Measurements from ENCODE around the gene GPR62.

Gene GPR62

GRCh38 chr3:51994530-51994929, 39.3 kb downstream of the GPR62 start:
- no peak for DNase-seq

DNA sequence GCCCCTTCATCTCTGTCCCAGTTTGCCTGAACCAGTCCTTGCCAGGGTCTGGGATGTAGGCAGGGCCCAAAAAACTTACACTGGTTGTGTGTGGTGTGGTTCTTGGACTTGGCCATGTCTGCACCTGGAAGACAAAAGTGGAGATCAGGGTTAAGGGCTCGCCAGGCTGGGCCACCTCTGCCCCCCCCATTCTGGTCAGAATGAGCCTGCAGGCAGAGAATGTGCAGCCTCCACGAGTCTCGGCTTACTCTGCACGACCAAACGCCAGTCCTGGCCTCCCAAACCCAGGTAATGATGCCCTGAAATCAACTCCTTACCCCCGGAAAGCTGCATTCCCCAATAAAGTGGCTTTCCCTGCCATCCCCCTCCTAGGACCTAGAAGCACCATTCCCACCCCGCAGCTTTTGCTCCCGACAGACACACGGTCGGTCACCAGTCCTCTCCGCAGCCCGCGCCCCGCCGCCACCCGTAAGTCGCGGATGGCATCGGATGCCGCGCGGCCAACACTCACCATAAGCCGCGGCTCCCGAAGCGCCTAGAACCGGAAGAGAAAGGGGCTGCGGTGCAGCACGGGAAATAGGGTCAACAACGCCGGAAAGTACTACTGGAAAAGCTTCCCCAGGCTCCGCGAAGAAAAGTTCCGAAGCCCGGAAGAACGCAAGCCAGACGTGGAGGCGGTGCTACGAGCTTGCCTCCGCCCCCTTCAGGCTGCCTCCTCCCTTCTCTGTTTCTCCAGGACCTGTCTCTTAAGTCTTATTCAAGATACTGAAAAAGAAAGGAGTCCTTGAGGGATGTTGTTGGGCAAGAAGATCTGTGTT, 40.4 kb downstream of the GPR62 start, which contains the start of gene RPL29:
RPL29 (minus strand) TSS at position 550 of the 818 bp plus-strand sequence; CDS start at position 116, 434 bp downstream.
- DNase-seq: peak; percentile 72 to 87 (median 81)

- no peak for DNase-seq
Observed at GRCh38 chr3:51997172-51997571, 42.0 kb downstream of the GPR62 start.

DNA sequence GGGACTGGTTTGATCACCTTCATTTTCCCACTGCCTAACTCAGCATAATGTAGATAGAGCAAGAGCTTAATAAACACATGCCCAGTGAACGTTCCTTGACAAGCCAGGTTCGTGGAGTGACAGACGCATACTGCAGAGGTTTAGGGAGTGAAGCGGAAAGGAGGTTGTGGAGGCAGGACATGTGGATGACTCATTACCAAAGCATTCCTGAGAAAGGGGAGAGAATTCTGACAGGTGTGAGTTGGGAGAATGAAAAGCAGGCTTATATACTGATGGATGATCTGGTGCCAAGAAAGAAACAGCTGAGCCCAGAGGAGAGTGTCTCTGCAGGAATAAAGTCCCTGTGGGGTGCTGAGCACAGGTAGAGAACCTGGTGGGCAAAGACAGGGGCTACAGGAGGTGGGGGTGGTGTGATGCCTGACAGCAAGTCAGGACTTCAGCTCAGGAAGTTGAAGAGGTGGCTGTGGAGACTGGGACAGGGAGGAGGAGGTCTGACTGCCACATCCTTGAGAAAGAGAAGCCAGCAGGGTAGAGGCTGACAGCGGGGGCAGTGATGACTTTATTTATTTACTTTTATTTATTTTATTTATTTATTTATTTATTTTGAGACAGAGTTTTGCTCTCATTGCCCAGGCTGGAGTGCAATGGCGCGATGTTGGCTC, 42.9 kb downstream of the GPR62 start:
- DNase-seq: no peak

GRCh38 chr3:51998774-51999173, 43.6 kb downstream of the GPR62 start:
- DNase-seq: no peak

GRCh38 chr3:51999846-52000245, 44.7 kb downstream of the GPR62 start:
- DNase-seq: no peak

DNA sequence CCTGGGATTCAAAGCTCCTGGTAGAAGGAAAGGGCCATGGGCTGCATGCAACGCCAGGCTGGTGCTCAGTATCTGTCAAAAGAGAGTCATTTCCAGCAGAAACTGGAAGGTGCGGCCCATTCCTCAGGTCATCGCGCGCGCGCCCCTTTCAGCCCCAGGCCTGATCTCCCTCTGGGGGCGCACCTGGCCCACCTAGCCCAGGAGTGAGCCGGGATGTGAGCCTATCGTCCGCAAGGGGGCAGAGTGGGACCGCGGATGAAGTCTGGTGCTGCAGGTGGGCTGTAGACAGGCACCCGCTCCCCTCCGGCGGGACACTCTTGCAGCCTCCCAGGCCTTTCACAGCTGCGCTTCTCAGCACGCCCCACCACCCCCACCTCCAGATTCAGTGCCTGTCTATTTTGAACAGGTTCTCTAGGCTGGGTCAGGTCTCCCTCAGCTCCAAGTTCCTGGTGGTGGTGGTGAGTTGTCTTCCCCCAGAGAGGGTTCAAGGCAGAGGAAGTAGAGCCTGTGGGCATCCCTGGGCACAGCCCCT, 46.3 kb downstream of the GPR62 start:
- peak; percentile 53 to 80 (median 78) for DNase-seq

DNA sequence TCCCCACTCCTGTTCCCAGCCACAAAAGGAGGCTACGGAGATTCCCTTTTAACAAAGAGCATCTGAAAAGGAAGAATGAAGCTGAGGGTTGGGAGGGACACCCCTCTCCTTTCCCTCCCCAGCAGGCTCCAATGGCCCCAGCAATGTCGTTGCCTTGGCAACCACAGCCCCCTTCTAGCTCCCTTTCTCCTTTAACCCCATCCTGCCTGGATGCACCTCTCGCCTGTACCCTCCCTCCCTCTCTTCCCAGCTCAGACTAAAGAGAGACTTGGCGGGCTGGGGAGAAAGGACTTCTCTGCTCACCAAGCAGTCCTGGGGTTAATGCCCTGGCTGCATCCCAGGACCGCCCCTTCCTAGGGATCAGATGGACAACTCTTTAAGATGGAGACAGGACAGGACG, 47.6 kb downstream of the GPR62 start:
- no peak for DNase-seq

DNA sequence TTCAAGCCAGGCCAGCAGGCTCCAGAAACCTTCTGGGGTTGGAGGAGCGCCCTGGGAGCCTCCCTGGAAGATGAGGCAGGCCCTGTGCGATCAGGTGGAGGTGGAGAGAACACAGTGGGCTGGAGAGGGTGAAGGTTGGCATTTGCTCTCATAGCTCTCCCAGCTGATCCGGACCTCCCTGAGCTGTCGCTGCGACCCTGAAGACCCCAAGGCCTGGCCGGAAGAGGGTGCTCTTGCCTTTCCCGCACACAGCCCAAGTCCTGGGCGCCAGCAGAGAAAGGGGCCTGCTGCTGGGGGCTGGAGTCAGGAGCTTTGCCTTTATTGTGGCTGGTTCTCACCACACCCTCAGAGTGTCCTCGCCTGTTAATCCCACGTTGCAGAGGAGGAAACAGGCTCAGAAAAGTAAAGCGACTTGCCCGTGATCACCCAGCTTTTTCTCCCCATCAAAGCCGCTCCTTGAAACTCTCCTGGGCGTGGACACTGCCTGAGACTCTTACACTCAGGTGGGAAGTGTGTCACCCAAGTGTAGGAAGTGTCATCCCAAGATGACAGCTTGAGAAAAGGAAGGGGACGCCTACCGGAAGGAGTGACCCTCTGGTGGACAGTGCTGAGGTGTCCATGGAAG, 49.1 kb downstream of the GPR62 start:
- DNase-seq: no peak

DNA sequence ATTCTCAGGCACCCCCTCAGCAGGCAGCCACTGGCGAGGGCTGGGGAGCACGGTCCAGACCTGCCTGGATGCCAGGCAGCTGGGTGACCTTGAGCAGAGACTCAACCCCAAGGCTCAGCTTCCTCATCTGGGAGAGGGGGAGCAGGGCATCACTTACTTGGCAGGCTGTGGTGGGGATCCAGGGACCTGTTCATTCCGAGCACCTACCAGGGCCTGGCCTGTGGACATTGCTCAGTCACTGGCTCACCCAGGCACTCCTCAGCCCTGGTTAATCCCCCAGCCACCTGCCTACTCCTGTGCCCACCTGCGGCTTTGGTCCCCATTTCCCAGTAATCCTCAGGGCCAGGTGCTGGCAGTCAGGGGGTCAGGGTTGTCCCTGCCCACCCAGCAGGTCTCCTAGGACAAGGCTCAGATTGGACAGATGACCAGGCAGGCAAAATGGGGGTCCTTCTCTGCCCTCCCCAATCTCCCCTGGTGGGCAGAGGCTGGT, 49.8 kb downstream of the GPR62 start:
- no peak for DNase-seq

GRCh38 chr3:52005571-52005986, 50.4 kb downstream of the GPR62 start:
- DNase-seq: no peak

DNA sequence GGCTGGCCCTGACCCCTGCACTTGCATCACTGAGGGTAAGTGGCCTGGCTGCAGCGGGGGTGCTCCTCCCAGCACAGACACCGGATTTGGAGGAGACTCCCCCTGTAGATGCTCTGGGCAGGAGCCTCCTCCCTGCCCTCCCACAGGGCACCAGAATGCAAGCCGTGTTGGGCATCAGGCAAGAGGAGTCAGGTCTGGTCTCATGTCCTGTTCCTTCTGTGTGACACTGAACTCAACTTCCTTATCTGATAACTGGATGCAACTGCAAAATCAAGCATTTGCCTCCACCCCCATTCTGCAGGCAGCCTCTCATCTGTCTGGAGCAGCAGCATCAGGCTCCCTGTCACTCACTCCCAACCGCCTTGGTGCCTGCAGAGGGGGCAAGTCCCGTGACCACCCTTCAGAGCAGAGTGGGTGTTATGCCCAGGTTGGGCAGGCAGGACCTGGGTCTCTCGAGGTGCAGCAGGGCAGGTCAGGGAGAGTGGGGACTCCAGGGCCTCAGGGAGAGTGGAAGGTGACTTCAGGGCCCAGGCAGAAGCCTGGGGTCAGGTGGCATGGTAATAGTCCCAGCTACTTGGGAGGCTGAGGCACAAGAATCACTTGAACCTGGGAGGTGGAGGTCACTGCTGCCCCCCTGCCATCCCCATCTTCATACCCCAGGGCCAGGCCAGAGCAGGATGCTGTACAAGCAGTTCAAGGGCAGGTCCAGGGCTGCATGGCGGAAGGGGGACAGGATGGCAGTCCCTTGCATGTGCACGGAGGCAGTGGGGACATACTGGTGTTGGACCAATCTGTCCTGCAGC, 51.0 kb downstream of the GPR62 start:
- DNase-seq: no peak

DNA sequence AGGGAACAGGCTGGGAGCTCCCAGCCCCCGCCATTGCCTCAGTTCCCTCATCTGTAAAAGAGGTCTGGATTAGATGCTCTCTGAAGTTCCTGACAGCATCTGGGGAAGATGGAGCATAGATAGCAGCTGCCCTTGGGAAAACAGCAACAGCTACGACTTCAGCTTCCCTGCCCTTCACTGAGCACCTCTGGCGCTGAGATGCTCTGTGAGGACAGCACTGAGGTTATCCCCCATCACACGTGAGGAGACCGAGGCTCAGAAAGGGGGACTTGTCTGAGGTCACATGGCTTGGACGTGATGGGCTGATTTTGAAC, 51.6 kb downstream of the GPR62 start:
- no peak for DNase-seq

All from activated naive CD4-positive, alpha-beta T cell (primary cell).